WTC11 (cell line): Measurements from ENCODE around the gene OR4B1. TPM values are rescaled to one million over a fixed set of nuclear protein-coding genes. Genes with fewer than 3 reads are reported as not detected.

ENCODE experiments used
- ATAC-seq: fragments of 200-7000 bp; cut with Tn5 transposase; 2 replicates; pipeline ENCODE4 v1.10.0; 2021; ENCODE audit warnings: mild to moderate bottlenecking, moderate library complexity
- CTCF ChIA-PET: fragments of 300-600 bp; sonication (Branson Sonifier 250); formaldehyde crosslinking; loops from one replicate; lab custom pipeline; 2021; ENCODE audit warnings: antibody characterized with exemption; lab: Charles Lee
- POLR2A ChIA-PET: fragments of 350-600 bp; sonication (Branson Sonifier 250); formaldehyde crosslinking; loops from one replicate; lab custom pipeline; 2021; ENCODE audit warnings: antibody characterized with exemption; lab: Charles Lee
- DNase-seq: peaks from one replicate; pipeline ENCODE4 v3.0.0; 2021; ENCODE audit warnings: low spot score
- H3K27ac Mint-ChIP-seq: 2 replicates; pipeline ENCODE4 v1.8.0; 2021; ENCODE audit warnings: mixed read lengths
- H3K27me3 Mint-ChIP-seq: 2 replicates; pipeline ENCODE4 v1.8.0; 2021; ENCODE audit warnings: low read depth, mild to moderate bottlenecking, moderate library complexity, mixed read lengths
- H3K36me3 Mint-ChIP-seq: 2 replicates; pipeline ENCODE4 v1.8.0; 2021; ENCODE audit warnings: mixed read lengths
- H3K4me1 Mint-ChIP-seq: 2 replicates; pipeline ENCODE4 v1.8.0; 2022; ENCODE audit warnings: mixed read lengths
- H3K4me3 Mint-ChIP-seq: 2 replicates; pipeline ENCODE4 v1.8.0; 2021; ENCODE audit warnings: mild to moderate bottlenecking, moderate library complexity, mixed read lengths
- H3K9me3 Mint-ChIP-seq: 2 replicates; pipeline ENCODE4 v1.8.0; 2021; ENCODE audit warnings: mixed read lengths
- ARID4B ChIP-seq: sonication (generic); formaldehyde crosslinking; IDR thresholded peaks from 2 replicates; pipeline ENCODE4 v1.8.0; 2023; ENCODE audit warnings: missing genetic modification reagents, mild to moderate bottlenecking, borderline replicate concordance
- ETV6 ChIP-seq: sonication (generic); formaldehyde crosslinking; IDR thresholded peaks from 2 replicates; pipeline ENCODE4 v1.8.1; 2022; ENCODE audit warnings: mild to moderate bottlenecking, missing genetic modification reagents
- FOXJ3 ChIP-seq: sonication (generic); formaldehyde crosslinking; IDR thresholded peaks from 2 replicates; pipeline ENCODE4 v1.9.0; 2021; ENCODE audit warnings: missing genetic modification reagents, mild to moderate bottlenecking, borderline replicate concordance
- JAZF1 ChIP-seq: fragments of 250-450 bp; sonication (Bioruptor Pico); IDR thresholded peaks from 2 replicates; pipeline ENCODE4 v1.9.0; 2021; ENCODE audit warnings: moderate library complexity, mild to moderate bottlenecking, inconsistent platforms
- JUN ChIP-seq: sonication (generic); formaldehyde crosslinking; IDR thresholded peaks from 2 replicates; pipeline ENCODE4 v1.8.0; 2023; ENCODE audit warnings: mild to moderate bottlenecking, missing genetic modification reagents
- NFE2L1 ChIP-seq: sonication (generic); formaldehyde crosslinking; IDR thresholded peaks from 2 replicates; pipeline ENCODE4 v1.8.1; 2023; ENCODE audit warnings: missing genetic modification reagents
- NR1H2 ChIP-seq: sonication (generic); formaldehyde crosslinking; IDR thresholded peaks from 2 replicates; pipeline ENCODE4 v1.9.0; 2021; ENCODE audit warnings: mild to moderate bottlenecking, moderate library complexity, missing genetic modification reagents
- PRRX2 ChIP-seq: fragments of 250-450 bp; sonication (Bioruptor Pico); IDR thresholded peaks from 2 replicates; pipeline ENCODE4 v1.8.0; 2021; ENCODE audit warnings: mild to moderate bottlenecking
- SMAD3 ChIP-seq: sonication (generic); formaldehyde crosslinking; IDR thresholded peaks from 2 replicates; pipeline ENCODE4 v1.8.0; 2022; ENCODE audit warnings: missing genetic modification reagents, mild to moderate bottlenecking, borderline replicate concordance
- SOX15 ChIP-seq: fragments of 250-450 bp; sonication (Bioruptor Pico); IDR thresholded peaks from 2 replicates; pipeline ENCODE4 v1.9.0; 2021; ENCODE audit warnings: mild to moderate bottlenecking
- STAT6 ChIP-seq: sonication (generic); formaldehyde crosslinking; conservative IDR thresholded peaks from 2 replicates; pipeline ENCODE4 v1.8.1; 2023; ENCODE audit warnings: mild to moderate bottlenecking, low read depth, missing genetic modification reagents, moderate library complexity
- TCF7 ChIP-seq: sonication (generic); formaldehyde crosslinking; IDR thresholded peaks from 2 replicates; pipeline ENCODE4 v1.8.0; 2022; ENCODE audit warnings: mild to moderate bottlenecking, low read depth, missing genetic modification reagents, moderate library complexity
- TEAD1 ChIP-seq: sonication (generic); formaldehyde crosslinking; IDR thresholded peaks from 2 replicates; pipeline ENCODE4 v1.8.0; 2022; ENCODE audit warnings: mild to moderate bottlenecking, missing genetic modification reagents
- TP53 ChIP-seq: sonication (generic); formaldehyde crosslinking; IDR thresholded peaks from 2 replicates; pipeline ENCODE4 v1.8.1; 2023; ENCODE audit warnings: mild to moderate bottlenecking, missing genetic modification reagents
- USF1 ChIP-seq: sonication (generic); formaldehyde crosslinking; IDR thresholded peaks from 2 replicates; pipeline ENCODE4 v1.8.0; 2022; ENCODE audit warnings: mild to moderate bottlenecking, missing genetic modification reagents
- ZNF423 ChIP-seq: fragments of 250-450 bp; sonication (Bioruptor Pico); IDR thresholded peaks from 2 replicates; pipeline ENCODE4 v2.1.2; 2022; ENCODE audit warnings: mild to moderate bottlenecking, moderate library complexity
- total RNA-seq: library from RNA; stranded (reverse); gene quantifications from 3 replicates; pipeline ENCODE4 v1.2.3, GENCODE V29; 2021
- TF ChIP-seq, protein P1 (sequence below): sonication (generic); formaldehyde crosslinking; IDR thresholded peaks from 2 replicates; pipeline ENCODE4 v1.8.0; 2022; ENCODE audit warnings: mild to moderate bottlenecking, missing genetic modification reagents
- TF ChIP-seq, protein P2 (sequence below): fragments of 250-450 bp; sonication (Bioruptor Pico); IDR thresholded peaks from 2 replicates; pipeline ENCODE4 v1.9.0; 2021; ENCODE audit warnings: moderate library complexity, mild to moderate bottlenecking, inconsistent platforms, borderline replicate concordance
- TF ChIP-seq, protein P3 (sequence below): sonication (generic); formaldehyde crosslinking; IDR thresholded peaks from 2 replicates; pipeline ENCODE4 v1.8.1; 2022; ENCODE audit warnings: mild to moderate bottlenecking, missing genetic modification reagents, moderate library complexity, borderline replicate concordance
- TF ChIP-seq, protein P4 (sequence below): sonication (generic); formaldehyde crosslinking; IDR thresholded peaks from 2 replicates; pipeline ENCODE4 v1.8.1; 2023; ENCODE audit warnings: mild to moderate bottlenecking, missing genetic modification reagents, moderate library complexity

Gene OR4B1
- total RNA-seq, 1 experiment from 2014 or later: not detected

GRCh38 chr11:48242501-48242900 is 25.9 kb downstream of the OR4B1 start:
- TF ChIP-seq TEAD1 (no peak), JUN (CRISPR knock-in tag) (no peak), JAZF1 (no peak), STAT6 (CRISPR knock-in tag) (no peak), USF1 (no peak), TCF7 (CRISPR knock-in tag) (no peak), SOX15 (no peak)
- TF ChIP-seq, protein P1, sequence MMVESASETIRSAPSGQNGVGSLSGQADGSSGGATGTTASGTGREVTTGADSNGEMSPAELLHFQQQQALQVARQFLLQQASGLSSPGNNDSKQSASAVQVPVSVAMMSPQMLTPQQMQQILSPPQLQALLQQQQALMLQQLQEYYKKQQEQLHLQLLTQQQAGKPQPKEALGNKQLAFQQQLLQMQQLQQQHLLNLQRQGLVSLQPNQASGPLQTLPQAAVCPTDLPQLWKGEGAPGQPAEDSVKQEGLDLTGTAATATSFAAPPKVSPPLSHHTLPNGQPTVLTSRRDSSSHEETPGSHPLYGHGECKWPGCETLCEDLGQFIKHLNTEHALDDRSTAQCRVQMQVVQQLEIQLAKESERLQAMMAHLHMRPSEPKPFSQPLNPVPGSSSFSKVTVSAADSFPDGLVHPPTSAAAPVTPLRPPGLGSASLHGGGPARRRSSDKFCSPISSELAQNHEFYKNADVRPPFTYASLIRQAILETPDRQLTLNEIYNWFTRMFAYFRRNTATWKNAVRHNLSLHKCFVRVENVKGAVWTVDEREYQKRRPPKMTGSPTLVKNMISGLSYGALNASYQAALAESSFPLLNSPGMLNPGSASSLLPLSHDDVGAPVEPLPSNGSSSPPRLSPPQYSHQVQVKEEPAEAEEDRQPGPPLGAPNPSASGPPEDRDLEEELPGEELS (CRISPR knock-in tag): no peak
- TF ChIP-seq, protein P2, sequence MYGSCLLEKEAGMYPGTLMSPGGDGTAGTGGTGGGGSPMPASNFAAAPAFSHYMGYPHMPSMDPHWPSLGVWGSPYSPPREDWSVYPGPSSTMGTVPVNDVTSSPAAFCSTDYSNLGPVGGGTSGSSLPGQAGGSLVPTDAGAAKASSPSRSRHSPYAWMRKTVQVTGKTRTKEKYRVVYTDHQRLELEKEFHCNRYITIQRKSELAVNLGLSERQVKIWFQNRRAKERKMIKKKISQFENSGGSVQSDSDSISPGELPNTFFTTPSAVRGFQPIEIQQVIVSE: no peak
- no peak overlapping the region for H3K27ac Mint-ChIP-seq

DNA sequence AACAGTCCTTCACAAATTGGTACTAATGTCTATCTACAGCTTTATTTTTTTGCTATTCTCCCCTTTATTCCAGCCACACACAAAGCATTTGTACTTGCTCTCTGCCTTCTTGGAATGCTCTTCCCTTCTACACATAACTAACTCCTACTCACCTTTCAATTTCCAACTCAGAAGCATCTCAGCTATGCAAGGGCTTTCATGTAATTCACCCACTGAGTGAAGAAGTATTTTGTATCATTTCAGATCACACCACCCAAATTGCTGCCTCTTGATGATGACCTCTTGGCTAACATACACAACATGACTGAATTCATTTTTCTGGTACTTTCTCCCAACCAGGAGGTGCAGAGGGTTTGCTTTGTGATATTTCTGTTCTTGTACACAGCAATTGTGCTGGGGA is 28.2 kb downstream of the OR4B1 start, which contains the start of gene OR4X2:
Gene OR4X2 (plus strand): TSS at position 301 of the 400 bp plus-strand sequence. CDS start 0 bp downstream, at position 301.
- Mint-ChIP-seq H3K27me3 (peaks cover 9% of the 10 kb centered on the region; the same call in 1 of the 2 replicates), H3K4me1 (no peaks in the 10 kb centered on the region), H3K36me3 (peaks cover 72% of the 10 kb centered on the region), H3K27ac (no peak within 1 kb of the TSS), H3K9me3 (peaks cover 92% of the 10 kb centered on the region), H3K4me3 (no peak within 1 kb of the TSS)
- no peak for ATAC-seq
- ChIA-PET CTCF (no interaction called here), POLR2A (no interaction called here)
- DNase-seq: no peak
- TF ChIP-seq, protein P3, sequence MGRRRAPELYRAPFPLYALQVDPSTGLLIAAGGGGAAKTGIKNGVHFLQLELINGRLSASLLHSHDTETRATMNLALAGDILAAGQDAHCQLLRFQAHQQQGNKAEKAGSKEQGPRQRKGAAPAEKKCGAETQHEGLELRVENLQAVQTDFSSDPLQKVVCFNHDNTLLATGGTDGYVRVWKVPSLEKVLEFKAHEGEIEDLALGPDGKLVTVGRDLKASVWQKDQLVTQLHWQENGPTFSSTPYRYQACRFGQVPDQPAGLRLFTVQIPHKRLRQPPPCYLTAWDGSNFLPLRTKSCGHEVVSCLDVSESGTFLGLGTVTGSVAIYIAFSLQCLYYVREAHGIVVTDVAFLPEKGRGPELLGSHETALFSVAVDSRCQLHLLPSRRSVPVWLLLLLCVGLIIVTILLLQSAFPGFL (CRISPR knock-in tag): no peak
- TF ChIP-seq ARID4B (no peak), SMAD3 (no peak), ZNF423 (no peak), NR1H2 (CRISPR knock-in tag) (no peak), PRRX2 (CRISPR knock-in tag) (no peak), NFE2L1 (no peak), TP53 (CRISPR knock-in tag) (no peak), ETV6 (CRISPR knock-in tag) (no peak), FOXJ3 (no peak), USF1 (no peak)
- TF ChIP-seq, protein P4, sequence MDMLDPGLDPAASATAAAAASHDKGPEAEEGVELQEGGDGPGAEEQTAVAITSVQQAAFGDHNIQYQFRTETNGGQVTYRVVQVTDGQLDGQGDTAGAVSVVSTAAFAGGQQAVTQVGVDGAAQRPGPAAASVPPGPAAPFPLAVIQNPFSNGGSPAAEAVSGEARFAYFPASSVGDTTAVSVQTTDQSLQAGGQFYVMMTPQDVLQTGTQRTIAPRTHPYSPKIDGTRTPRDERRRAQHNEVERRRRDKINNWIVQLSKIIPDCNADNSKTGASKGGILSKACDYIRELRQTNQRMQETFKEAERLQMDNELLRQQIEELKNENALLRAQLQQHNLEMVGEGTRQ (CRISPR knock-in tag): no peak

More at GRCh38 chr11:48242501-48242900, 25.9 kb downstream of the OR4B1 start:
- ATAC-seq: no peak
- Mint-ChIP-seq H3K36me3 (peaks cover 77% of the 10 kb centered on the region), H3K4me3 (no peak overlapping the region), H3K27me3 (peaks cover 9% of the 10 kb centered on the region), H3K9me3 (peaks cover 92% of the 10 kb centered on the region), H3K4me1 (no peaks in the 10 kb centered on the region)
- no peak for DNase-seq
- ChIA-PET POLR2A (no interaction called here), CTCF (no interaction called here)
